COLO668 (cell line): ENCODE data around the gene CCL28.
"Not testable (repeated sequence)": the region's sequence is repeated elsewhere in the genome, so short reads cannot be mapped to it uniquely, and the experiment has no call there.

ENCODE experiments used
- DNase-seq: peaks from one replicate; lab custom pipeline; 2025; ENCODE audit not compliant: unreplicated experiment; lab: John Stamatoyannopoulos, UW

CCL28 gene

DNA sequence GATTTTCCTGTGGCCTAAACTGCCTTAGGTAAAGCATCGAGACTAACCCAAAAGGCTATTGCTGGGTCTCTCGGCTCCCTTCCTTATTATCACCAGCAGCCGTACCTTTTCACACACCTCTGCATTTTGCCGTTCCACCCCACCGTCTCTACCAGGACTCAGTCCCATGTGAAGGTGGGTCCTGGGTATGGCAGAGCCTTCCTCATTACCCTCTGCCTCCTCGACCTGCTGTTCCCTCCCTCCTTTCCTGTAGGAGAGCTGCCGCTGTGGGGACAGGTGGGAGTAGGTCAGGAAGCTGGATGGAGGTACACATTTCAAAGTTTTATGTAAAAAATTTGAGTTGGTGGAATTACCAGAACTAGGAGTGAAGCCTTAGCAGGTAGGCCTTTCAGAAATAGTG is 1.8 kb downstream of the CCL28 start:
- DNase-seq = no peak

DNA sequence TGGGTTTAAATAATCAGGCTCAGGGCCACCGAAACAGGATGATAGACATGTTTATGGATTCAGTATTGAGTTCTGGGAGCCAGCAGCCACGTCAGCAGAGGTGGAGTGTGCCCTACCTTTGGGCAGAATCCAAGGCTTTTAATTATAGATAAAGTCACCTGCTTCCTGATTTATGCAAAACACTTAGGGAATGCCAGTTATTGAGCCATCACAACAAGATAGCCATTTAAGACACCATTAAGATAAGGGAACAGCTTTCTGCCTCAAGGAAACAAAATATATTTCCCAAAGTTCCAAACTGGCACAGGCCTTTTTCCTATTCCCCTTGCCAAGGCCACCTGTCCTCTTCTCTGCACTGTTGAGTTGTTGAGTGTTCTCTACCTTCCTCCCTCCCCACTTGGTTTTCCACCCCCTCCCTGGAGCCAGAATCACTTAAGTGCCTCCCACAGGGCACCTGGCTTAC is 2.4 kb downstream of the CCL28 start:
- peak; percentile 18 for DNase-seq

DNA sequence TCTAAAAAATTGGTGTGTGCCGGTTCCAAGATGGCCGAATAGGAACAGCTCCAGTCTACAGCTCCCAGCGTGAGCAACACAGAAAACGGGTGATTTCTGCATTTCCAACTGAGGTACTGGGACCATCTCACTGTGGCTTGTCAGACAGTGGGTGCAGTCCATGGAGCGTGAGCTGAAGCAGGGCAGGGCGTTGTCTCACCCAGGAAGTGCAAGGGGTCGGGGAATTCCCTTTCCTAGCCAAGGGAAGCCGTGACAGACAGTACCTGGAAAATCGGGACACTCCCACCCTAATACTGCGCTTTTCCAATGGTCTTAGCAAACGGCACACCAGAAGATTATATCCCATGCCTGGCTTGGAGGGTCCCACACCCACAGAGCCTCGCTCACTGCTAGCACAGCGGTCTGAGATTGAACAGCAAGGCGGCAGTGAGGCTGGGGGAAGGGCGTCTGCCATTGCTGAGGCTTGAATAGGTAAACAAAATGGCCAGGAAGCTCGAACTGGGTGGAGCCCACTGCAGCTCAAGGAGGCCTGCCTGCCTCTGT is 9.6 kb downstream of the CCL28 start:
- not testable (repeated sequence) for DNase-seq

DNA sequence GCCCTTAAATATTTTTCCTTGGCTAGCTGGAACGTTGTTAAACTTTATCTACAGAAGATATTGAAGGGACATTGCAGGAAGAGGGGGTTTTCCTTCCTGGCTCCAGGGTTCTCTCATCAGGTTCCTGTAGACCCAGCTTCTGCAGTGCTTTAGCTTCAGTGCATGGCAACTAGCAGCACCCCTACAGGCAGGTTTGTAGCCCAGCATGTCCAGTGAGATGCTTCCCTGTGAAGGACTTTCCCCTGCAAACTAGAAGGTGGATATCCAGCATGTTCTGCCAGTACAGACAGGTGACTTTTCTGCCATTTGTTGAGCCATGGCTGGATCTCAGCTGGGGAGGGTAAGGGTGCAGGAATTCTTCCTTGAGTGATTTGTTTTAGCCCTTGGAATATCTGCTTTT is 10.4 kb downstream of the CCL28 start:
- no peak for DNase-seq

DNA sequence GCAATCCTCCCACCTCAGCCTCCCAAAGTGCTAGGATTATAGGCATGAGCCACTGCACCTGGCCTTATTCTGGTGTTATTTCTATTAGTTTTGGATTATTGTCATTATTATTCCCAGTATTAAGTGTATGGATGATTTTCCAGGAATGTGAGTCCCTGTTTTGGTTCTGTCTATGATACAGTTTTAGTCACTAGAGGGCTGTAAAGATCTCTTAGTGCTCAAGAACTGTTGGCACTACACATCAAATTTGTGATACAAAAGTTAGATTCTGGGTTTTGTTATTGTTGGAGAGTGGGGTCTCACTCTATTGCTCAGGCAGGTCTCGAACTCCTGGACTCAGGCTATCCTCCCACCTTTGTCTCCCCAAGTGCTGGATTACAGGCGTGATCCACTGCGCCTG is 12.1 kb downstream of the CCL28 start:
- no peak for DNase-seq

DNA sequence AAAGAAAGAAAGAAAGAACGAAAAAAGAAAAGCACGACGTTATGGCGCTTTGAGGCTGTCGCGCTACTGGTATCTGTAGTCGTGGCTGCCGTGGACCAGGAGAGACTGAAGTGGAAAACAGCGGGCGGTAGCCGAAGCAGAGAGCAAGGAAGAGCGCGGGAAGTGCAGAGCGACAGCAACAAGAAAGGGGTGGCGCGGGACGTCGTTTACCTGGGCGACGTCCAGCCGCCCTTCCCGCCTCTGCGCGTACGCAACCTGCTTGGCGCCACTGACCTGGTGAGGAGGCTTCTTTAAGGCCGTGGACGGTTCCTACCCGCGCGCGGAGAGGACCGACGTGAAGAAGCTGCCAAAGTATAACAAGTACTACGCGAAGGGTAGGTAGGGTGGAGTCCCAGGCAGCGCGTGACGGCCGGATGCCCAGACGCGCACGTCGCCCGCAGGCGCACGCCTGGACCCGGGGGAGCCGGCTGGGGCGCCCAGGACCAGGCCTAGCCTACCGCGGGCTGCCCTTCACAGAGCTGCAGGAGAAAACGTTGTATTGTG is 15.4 kb downstream of the CCL28 start:
- DNase-seq = peak; percentile 80

DNA sequence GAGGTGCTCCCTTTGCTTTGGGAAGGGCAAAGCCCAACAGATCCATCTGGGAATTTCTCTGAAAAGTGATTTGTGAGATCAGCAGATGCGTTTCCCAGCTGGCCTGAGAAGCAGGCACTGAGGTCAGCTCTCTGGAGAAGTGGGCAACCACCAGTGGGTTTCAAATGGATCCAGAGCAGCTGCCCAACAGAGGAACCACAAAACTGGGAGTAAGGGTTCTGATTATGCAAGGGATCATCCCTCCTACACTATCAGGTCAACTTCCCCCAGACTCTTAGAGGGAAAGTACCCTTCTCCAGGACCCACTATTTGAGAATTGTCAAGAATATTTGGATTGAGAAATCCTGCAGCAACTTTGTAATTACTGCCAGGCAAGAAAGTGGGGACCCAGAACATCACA is 21.7 kb downstream of the CCL28 start:
- DNase-seq = no peak

DNA sequence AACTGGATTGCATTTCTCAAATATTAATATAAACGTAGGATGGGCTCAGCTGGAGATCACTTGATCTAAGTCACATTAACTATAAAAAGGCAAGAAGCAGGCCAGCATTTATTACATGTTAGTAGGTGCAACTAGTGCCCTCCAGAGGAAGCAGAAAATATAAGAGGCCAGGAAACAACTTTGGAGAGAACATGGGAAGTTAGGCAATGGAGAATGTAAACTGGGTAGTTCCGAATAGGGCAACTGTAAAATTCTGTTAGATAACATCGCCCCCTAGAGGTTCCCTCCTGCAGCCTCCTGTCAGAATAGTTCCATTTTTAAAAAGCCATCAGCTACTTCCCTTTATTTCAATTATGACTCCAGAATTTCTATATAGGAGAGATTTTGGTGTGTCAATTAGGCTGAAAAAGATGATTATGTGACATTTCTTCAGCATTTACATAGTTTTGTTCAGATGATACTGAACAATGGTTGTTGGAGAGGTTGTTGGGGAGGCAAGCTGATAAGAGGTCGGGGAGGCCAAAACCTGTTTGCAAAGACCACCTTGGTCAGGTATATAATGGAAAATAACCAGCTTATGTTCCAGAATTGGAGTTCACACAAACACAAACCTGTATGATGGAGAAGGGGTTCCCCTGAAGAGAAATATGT is 22.4 kb downstream of the CCL28 start:
- peak; percentile 33 for DNase-seq

DNA sequence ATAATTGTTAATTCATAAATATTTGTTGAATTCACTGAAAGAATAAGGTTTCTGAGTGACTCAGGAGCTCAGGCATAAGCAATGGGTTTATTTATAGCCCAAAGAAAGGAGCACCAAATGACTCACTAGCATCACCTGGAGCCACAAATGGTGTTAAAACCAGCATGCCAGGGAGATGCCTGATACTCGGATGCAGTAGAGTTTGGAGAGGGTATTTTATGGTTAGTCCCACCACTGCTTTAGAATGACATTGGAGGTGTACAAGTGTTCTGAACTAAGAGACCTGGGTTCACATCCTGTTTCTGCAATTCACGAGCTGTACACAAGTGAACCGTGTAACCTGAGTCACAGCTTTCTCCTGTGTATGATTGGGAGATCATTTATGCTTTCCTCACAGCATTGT is 25.2 kb downstream of the CCL28 start:
- no peak for DNase-seq

DNA sequence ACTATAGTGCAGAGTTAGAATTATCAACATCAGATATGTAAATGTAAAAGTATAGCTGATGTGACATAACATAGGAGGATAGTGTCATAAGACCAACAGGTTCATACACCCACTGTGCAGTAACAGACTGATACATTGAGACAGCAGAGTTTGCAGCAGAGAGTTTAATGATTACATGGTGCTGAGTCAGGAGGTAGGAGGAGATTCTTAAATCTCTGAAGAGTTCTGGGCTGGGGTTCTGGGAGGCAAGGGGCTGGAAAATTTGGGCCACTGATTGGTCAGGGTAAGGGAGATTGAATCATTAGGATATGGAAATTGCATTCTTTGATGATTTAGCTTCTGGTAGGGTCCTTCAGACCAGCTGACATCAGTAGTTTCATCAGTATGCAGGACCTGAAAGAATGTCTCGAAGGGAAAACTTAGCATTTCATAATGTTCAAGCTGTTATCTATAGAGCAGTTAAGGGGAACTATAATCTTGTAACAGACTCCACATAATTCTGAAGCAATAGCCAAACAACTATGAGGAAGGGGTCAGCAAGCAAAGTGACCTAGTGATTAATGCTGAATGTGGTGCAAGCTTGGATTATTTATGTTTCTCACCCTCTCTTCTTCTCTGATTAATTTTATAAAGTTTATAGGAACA is 35.6 kb downstream of the CCL28 start:
- DNase-seq = no peak

DNA sequence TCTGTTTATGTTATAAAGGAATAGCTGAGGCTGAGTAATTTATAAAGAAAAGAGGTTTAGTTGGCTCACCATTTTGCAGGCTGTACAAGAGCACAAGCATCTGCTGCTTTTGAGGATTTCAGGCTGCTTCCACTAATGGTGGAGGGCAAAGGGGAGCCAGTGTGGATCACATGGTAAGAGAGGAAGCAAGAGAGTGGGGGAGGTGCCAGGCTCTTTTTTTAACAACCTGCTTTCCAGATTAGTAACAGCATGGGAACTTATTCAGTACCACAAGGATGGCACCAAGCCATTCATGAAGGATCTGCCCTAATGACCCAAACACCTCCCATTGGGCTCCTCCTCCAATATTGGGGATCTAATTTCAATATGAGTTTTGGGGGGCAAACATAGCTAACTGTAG is 40.4 kb downstream of the CCL28 start:
- DNase-seq = no peak

DNA sequence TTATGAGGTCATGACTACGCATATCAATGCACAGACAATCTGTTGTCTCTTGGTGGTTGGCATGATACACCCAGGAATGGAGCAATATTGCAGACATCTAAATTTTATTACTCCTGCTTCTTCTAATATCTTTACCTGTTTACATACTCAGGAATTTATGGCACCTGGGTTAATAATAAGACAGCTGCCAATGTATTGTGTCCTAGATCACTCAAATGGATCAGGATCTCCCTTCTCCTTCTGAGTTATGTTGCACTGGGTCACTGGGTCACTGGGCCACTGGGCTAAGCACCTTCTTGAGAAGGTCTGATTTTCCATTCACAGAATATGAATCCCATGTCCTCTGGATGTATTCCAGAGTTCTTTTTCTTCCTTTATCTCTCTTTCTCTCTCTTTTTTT is 41.8 kb downstream of the CCL28 start:
- no peak for DNase-seq

DNA sequence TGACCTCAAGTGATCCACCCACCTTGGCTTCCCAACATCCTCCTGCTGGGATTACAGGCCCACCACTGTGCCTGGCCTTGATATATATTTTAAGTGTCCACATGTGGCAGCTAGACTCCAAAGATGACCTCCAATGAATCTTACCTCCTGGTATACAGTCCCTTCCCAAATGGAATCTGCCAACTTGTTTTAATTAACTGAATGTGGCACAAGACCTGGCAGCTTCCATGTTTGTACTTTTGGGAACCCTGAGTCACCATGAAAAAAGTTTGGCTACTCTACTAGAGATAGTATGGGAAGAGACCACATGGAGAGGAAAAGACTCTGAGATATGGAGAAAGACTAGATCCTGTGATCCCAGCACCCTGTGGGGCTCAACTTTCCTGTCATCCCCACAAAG is 42.5 kb downstream of the CCL28 start:
- DNase-seq = no peak

DNA sequence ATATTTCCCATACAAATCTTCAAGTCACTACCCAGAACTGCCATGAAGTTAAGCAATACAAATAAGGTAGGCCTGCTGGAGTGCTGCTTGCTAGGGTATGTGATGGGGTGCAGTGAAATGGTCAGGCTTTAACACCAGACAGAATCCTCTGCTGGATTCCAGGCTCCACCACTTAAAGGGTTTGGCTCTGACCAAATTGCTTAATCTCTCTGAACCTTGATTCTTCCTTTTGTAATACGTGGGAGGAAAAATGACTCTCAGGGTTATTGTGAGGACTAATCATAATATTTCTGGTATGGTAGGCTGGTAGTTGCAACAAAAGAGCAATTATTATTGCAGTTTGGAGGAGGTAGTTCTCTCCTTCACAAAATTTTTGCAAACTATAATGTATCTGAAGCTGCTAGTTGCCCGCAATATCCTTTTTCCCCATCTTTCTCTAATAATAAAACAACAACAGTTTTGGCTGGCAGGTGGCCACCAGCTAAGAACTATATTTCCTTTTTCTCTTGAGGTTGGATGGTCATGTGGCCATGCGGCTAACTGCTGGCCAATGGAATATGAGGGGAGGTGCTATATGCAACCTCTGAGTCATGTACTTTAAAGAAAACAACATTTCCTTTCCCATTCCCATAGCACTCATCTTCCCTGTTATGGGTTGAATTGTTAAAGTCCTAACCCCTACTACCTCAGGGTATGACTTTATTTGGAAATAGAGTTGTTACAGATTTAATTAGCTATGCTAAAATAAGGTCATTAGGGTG is 44.1 kb downstream of the CCL28 start:
- no peak for DNase-seq

DNA sequence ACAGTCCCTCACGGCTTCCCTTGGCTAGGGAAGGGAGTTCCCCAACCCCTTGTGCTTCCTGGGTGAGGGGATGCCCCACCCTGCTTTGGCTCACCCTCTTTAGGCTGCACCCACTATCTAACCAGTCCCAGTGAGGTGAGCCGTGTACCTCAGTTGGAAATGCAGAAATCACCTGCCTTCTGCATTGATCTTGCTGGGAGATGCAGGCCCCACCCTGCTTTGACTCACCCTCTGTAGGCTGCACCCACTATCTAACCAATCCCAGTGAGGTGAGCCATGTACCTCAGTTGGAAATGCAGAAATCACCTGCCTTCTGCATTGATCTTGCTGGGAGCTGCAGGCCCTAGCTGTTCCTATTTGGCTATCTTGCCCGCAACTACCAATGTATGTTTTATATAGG is 44.7 kb downstream of the CCL28 start:
- DNase-seq = no peak

DNA sequence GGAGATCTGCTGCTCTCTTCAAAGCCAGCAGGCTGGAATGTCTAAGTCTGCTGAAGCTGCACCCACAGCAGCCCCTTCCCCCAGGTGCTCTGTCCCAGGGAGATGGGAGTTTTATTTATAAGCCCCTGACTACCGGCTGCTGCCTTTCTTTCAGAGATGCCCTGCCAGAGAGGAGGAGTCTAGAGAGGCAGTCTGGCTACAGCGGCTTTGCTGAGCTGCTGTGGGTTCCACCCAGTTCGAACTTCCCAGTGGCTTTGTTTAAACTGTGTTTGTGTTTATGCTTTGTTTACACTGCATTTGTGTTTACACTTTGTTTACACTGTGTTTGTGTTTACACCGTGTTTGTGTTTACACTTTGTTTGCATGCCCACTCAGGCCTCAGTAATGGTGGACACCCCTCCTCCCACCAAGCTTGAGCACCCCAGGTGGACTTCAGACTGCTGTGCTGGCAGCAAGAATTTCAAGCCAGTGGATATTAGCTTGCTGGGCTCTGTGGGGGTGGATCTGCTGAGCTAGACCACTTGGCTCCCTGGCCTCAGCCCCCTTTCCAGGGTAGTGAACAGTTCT is 45.4 kb downstream of the CCL28 start:
- DNase-seq = not testable (repeated sequence)

DNA sequence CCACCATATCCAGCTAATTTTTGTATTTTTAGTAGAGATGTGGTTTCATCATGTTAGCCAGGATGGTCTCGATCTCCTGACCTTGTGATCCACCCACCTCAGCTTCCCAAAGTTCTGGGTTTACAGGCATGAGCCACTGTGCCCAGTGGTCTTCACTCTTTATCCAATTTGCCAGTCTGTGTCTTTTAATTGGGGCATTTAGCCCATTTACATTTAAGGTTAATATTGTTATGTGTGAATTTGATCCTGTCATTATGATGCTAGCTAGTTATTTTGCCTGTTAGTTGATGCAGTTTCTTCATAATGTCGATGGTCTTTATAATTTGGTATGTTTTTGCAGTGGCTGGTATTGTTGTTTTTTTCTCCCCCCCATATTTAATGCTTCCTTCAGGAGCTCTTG is 47.0 kb downstream of the CCL28 start:
- not testable (repeated sequence) for DNase-seq

DNA sequence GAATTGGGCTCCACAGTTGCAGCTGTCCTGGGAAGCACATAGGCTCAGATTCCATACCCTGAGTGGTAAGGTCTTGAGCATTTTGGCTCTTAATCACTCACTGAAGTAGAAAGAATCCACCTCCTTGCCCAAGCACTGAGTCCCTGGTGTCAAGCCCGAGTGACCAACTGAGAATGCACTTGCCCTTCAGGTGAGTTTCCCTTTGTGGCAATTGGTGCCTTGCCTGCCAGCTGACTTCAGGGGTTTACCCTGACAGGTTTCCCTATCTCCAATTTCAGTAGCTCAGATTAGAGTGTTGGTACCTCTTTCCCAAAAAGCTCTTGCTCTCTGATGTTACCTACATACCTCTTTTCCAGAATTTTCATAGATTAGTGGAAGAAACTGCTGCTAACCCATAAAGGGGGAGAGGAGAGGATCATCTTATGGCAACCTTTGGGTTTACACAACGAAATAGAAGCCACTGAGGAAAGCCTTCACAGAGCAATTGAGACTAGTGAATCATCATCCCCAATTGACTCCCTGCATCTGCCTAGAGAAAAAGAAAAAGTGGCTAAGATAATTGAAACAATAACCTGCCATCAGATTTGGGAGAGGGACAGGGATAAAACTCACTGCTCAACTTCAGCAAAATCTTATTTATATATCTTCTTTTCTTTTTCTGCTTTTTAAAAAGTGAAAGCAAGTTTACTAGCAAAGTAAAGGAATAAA is 48.6 kb downstream of the CCL28 start:
- no peak for DNase-seq

DNA sequence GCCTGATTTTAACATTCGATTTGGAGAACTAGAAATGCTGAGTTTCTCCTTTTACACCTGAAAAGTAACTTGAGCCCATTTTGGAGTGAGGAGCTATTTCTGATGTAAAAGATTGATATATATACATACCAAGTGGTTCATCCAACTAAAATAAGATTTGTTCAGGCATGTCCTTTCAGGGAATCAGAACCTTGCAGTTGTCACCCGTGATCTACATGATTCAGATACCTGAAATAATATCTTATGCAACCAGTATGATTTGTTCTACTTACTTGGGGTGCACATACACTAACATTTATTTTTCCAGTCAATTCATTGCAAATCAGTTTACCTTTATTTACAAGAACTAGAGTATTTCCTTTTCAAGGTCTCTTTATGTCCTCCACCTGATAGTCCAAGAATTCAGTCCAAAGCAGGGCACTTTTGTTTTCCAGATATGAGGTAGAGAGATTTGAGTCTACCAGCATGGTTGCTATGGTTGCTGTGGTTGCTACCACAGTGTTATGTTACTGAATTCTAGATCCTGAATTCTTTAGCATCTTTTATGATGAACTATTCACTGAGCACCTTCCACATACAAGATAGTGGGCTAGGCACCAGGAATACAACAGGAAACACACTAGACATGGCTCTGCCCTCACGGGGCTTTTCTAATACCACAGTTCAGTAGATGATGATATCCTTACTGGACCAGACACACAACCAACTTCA is 49.3 kb downstream of the CCL28 start:
- no peak for DNase-seq

DNA sequence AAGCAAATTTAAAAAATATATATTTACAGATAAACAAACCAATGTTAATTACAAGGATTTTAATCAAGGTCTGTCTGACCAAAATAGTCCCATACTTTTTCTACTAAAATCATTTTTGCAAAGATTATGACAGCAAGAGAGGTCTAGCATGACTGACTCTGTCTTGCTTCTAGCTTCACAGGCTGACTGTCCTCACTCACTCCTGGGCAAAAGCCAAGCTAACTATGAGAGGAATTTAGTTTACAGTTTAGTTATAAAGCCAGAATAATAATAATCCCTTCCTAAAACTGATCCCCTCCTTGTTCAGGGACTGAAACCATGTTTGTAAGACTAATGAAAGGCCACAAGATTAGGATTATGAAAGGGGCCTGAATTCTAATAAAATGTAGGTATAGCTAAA is 53.5 kb downstream of the CCL28 start:
- no peak for DNase-seq
